ENCODE data around the gene UBE2D4. TPM values are rescaled to one million over a fixed set of nuclear protein-coding genes. Genes with fewer than 3 reads are reported as not detected.
"Not testable (repeated sequence)": the region's sequence is repeated elsewhere in the genome, so short reads cannot be mapped to it uniquely, and the experiment has no call there.

UBE2D4 gene
- total RNA-seq, 1 experiment from 2014 or later = 6.4 TPM

- not testable (repeated sequence) for DNase-seq
Observed at GRCh38 chr7:43990011-43990585, 63.9 kb downstream of the UBE2D4 start.

GRCh38 chr7:43990829-43991228 is 64.6 kb downstream of the UBE2D4 start:
- H3K23me2 ChIP-seq (ENCODE audit: insufficient read length, low read depth, low read length, poor library complexity, severe bottlenecking); H2BK12ac ChIP-seq (ENCODE audit: insufficient read length, low read depth, low read length); H3K4ac ChIP-seq (ENCODE audit: low read depth, low read length); H3K79me2 ChIP-seq (ENCODE audit: insufficient read depth, low read length); H4K91ac ChIP-seq (ENCODE audit: insufficient read length, low read depth, low read length); H3K4me1 Mint-ChIP-seq; H3K9me3 Mint-ChIP-seq; H3T11ph ChIP-seq (ENCODE audit: low read length); H3K27ac Mint-ChIP-seq; H3K27me3 ChIP-seq (ENCODE audit: insufficient read depth, low read length); H3K79me1 ChIP-seq (ENCODE audit: insufficient read depth, low read depth, low read length, poor library complexity, severe bottlenecking); H2BK120ac ChIP-seq (ENCODE audit: low read depth, low read length, poor library complexity, severe bottlenecking); H3K14ac ChIP-seq (ENCODE audit: insufficient read depth, low read length); H3K4me2 ChIP-seq (ENCODE audit: insufficient read depth, insufficient read length, low read length); H2BK20ac ChIP-seq (ENCODE audit: low read depth, low read length, poor library complexity, severe bottlenecking); H3K18ac ChIP-seq (ENCODE audit: insufficient read length, low read depth, low read length); H3K9ac ChIP-seq (ENCODE audit: extremely low read depth, insufficient read length, low read length); H3K9me3 ChIP-seq (ENCODE audit: control insufficient read depth, low read depth, low read length); H3K23ac ChIP-seq (ENCODE audit: insufficient read length, low read depth, low read length); H3K27me3 Mint-ChIP-seq (ENCODE audit: low read depth); H3K56ac ChIP-seq (ENCODE audit: insufficient read length, low read depth, low read length); DNase-seq; H3K36me3 Mint-ChIP-seq (ENCODE audit: insufficient read depth in 1 of 3, low read depth in 3 of 3); H4K20me1 ChIP-seq (ENCODE audit: control insufficient read depth, insufficient read depth, insufficient read length); H3K4me1 ChIP-seq (ENCODE audit: insufficient read depth, low read length); H4K8ac ChIP-seq (replicated peaks; ENCODE audit: insufficient read length, low read depth, low read length); H2AK5ac ChIP-seq (ENCODE audit: insufficient read length, low read length); H3K4me3 Mint-ChIP-seq; H4K5ac ChIP-seq (ENCODE audit: insufficient read length, low read depth, low read length); H2AFZ ChIP-seq (ENCODE audit: low read length); H2BK5ac ChIP-seq (ENCODE audit: insufficient read length, low read length); H3K27ac ChIP-seq (ENCODE audit: insufficient read length, low read depth, low read length); H2BK15ac ChIP-seq (ENCODE audit: low read depth, low read length): not testable (repeated sequence)
- WGBS (ENCODE audit: extremely low coverage, insufficient read length, low lambda C conversion rate) = no CpG with 5 or more reads among the region's 1 CpG

More at GRCh38 chr7:43990011-43990585, 63.9 kb downstream of the UBE2D4 start:
- not testable (repeated sequence) for H3K36me3 Mint-ChIP-seq (ENCODE audit: insufficient read depth in 1 of 3, low read depth in 3 of 3); H4K20me1 ChIP-seq (ENCODE audit: control insufficient read depth, insufficient read depth, insufficient read length); H3K4ac ChIP-seq (ENCODE audit: low read depth, low read length); H3K4me1 ChIP-seq (ENCODE audit: insufficient read depth, low read length); H4K5ac ChIP-seq (ENCODE audit: insufficient read length, low read depth, low read length); H3K23me2 ChIP-seq (ENCODE audit: insufficient read length, low read depth, low read length, poor library complexity, severe bottlenecking); H2BK20ac ChIP-seq (ENCODE audit: low read depth, low read length, poor library complexity, severe bottlenecking); H2BK5ac ChIP-seq (ENCODE audit: insufficient read length, low read length); H4K91ac ChIP-seq (ENCODE audit: insufficient read length, low read depth, low read length); H3K27me3 Mint-ChIP-seq (ENCODE audit: low read depth); H3K14ac ChIP-seq (ENCODE audit: insufficient read depth, low read length); H3K79me1 ChIP-seq (ENCODE audit: insufficient read depth, low read depth, low read length, poor library complexity, severe bottlenecking); H2AK5ac ChIP-seq (ENCODE audit: insufficient read length, low read length); H3K23ac ChIP-seq (ENCODE audit: insufficient read length, low read depth, low read length); H3K18ac ChIP-seq (ENCODE audit: insufficient read length, low read depth, low read length); H3K27ac ChIP-seq (ENCODE audit: insufficient read length, low read depth, low read length); H2BK15ac ChIP-seq (ENCODE audit: low read depth, low read length); H3K4me2 ChIP-seq (ENCODE audit: insufficient read depth, insufficient read length, low read length); H3K9me3 ChIP-seq (ENCODE audit: control insufficient read depth, low read depth, low read length); H2BK12ac ChIP-seq (ENCODE audit: insufficient read length, low read depth, low read length); H3K56ac ChIP-seq (ENCODE audit: insufficient read length, low read depth, low read length); H3K9ac ChIP-seq (ENCODE audit: extremely low read depth, insufficient read length, low read length); H3K27ac Mint-ChIP-seq; H4K8ac ChIP-seq (replicated peaks; ENCODE audit: insufficient read length, low read depth, low read length); H3T11ph ChIP-seq (ENCODE audit: low read length); H3K4me1 Mint-ChIP-seq; H3K79me2 ChIP-seq (ENCODE audit: insufficient read depth, low read length); H3K27me3 ChIP-seq (ENCODE audit: insufficient read depth, low read length); H3K9me3 Mint-ChIP-seq; H3K4me3 Mint-ChIP-seq; H2BK120ac ChIP-seq (ENCODE audit: low read depth, low read length, poor library complexity, severe bottlenecking); H2AFZ ChIP-seq (ENCODE audit: low read length)
- no CpG with 5 or more reads among the region's 12 CpGs for WGBS (ENCODE audit: extremely low coverage, insufficient read length, low lambda C conversion rate)
